Neural cell (in vitro differentiated cells): ENCODE measurements around the gene IGF1R. TPM values are rescaled to one million over a fixed set of nuclear protein-coding genes. Genes with fewer than 3 reads are reported as not detected.

Experiments
- H2AFZ ChIP-seq: fragments of 200-600, 300-800 bp; sonication (generic), shearing (Covaris generic); 2 replicates; pipeline ENCODE4 v1.6.0; 2014; ENCODE audit warnings: low read depth, mild to moderate bottlenecking, antibody characterized with exemption, low read length, moderate library complexity
- H3F3A ChIP-seq: fragments of 200-600 bp; shearing (Covaris generic); 2 replicates; pipeline ENCODE4 v1.6.1; 2016; ENCODE audit warnings: mild to moderate bottlenecking, moderate library complexity, mixed read lengths, antibody characterized with exemption, low read length; ENCODE audit not compliant: insufficient read depth, poor library complexity, severe bottlenecking
- H3K27ac ChIP-seq: fragments of 200-600, 300-800 bp; sonication (generic), shearing (Covaris generic); 2 replicates; pipeline ENCODE4 v1.5.1; 2014; ENCODE audit warnings: mild to moderate bottlenecking, low read length, moderate library complexity
- H3K27me3 ChIP-seq: fragments of 300-800, 200-600 bp; sonication (generic), shearing (Covaris generic); 2 replicates; pipeline ENCODE4 v1.6.0; 2014; ENCODE audit warnings: mild to moderate bottlenecking, low read depth, low read length, moderate library complexity; ENCODE audit not compliant: insufficient read depth
- H3K36me3 ChIP-seq: fragments of 300-800, 200-600 bp; sonication (generic), shearing (Covaris generic); 2 replicates; pipeline ENCODE4 v1.5.1; 2014; ENCODE audit warnings: mild to moderate bottlenecking, antibody characterized with exemption, low read length, moderate library complexity; ENCODE audit not compliant: insufficient read depth
- H3K4me2 ChIP-seq: fragments of 300-800, 200-600 bp; sonication (generic), shearing (Covaris generic); 2 replicates; pipeline ENCODE4 v1.6.0; 2014; ENCODE audit warnings: mild to moderate bottlenecking, low read length
- H3K4me3 ChIP-seq: fragments of 300-800, 200-600 bp; sonication (generic), shearing (Covaris generic); 2 replicates; pipeline ENCODE4 v1.5.1; 2014; ENCODE audit warnings: mild to moderate bottlenecking, low read length, moderate library complexity
- H3K79me2 ChIP-seq: fragments of 200-600 bp; shearing (Covaris generic); replicated peaks from 2 replicates; pipeline ENCODE4 v1.6.0; 2014; ENCODE audit warnings: mild to moderate bottlenecking, low read length, moderate library complexity; ENCODE audit not compliant: insufficient read depth
- H3K9ac ChIP-seq: fragments of 300-800, 200-600 bp; sonication (generic), shearing (Covaris generic); 2 replicates; pipeline ENCODE4 v1.6.1; 2016; ENCODE audit warnings: mild to moderate bottlenecking, low read length, mixed read lengths
- H3K9me2 ChIP-seq: fragments of 200-600 bp; shearing (Covaris generic); 2 replicates; pipeline ENCODE4 v1.6.1; 2016; ENCODE audit warnings: mild to moderate bottlenecking, low read length, mixed read lengths; ENCODE audit not compliant: insufficient read depth
- H3K9me3 ChIP-seq: fragments of 200-600, 300-800 bp; sonication (generic), shearing (Covaris generic); 2 replicates; pipeline ENCODE4 v1.6.1; 2016; ENCODE audit warnings: mild to moderate bottlenecking, mixed run types, low read length, moderate library complexity, mixed read lengths
- H4K20me1 ChIP-seq: fragments of 200-600 bp; shearing (Covaris generic); 2 replicates; pipeline ENCODE4 v1.6.1; 2016; ENCODE audit warnings: mild to moderate bottlenecking, mixed run types; ENCODE audit not compliant: insufficient read depth
- EP300 ChIP-seq: fragments of 450-650 bp; conservative IDR thresholded peaks from 2 replicates; pipeline ENCODE4 v1.6.1; 2014; ENCODE audit warnings: antibody characterized with exemption, mild to moderate bottlenecking, moderate library complexity; ENCODE audit not compliant: poor library complexity, severe bottlenecking
- EZH2 ChIP-seq: fragments of 200-600, 300-800 bp; shearing (Covaris generic), sonication (generic); IDR thresholded peaks from 2 replicates; pipeline ENCODE4 v1.6.1; 2014; ENCODE audit warnings: antibody characterized with exemption, low read length, borderline replicate concordance, mild to moderate bottlenecking; ENCODE audit not compliant: insufficient read depth, poor library complexity, severe bottlenecking
- MXI1 ChIP-seq: fragments of 450-650 bp; conservative IDR thresholded peaks from 2 replicates; pipeline ENCODE4 v1.6.1; 2014; ENCODE audit warnings: antibody characterized with exemption, mild to moderate bottlenecking; ENCODE audit not compliant: poor library complexity, severe bottlenecking
- POLR2AphosphoS5 ChIP-seq: IDR thresholded peaks from 2 replicates; pipeline ENCODE4 v1.6.1; 2012
- RAD21 ChIP-seq: fragments of 450-650 bp; conservative IDR thresholded peaks from 2 replicates; pipeline ENCODE4 v1.6.1; 2014; ENCODE audit warnings: antibody characterized with exemption, mild to moderate bottlenecking, moderate library complexity
- REST ChIP-seq: IDR thresholded peaks from 2 replicates; pipeline ENCODE4 v1.6.1; 2012; ENCODE audit warnings: borderline replicate concordance
- SMC3 ChIP-seq: fragments of 450-650 bp; conservative IDR thresholded peaks from 2 replicates; pipeline ENCODE4 v1.6.1; 2014; ENCODE audit warnings: antibody characterized with exemption, mild to moderate bottlenecking, moderate library complexity; ENCODE audit not compliant: poor library complexity
- TAF1 ChIP-seq: IDR thresholded peaks from 2 replicates; pipeline ENCODE4 v1.6.1; 2012; ENCODE audit warnings: low read depth
- polyA plus RNA-seq: library from polyadenylated mRNA; depleted of rRNA; stranded (reverse); fragments of >200 nt; gene quantifications from 2 replicates; pipeline ENCODE4 v1.2.3, GENCODE V29; 2014
- TF ChIP-seq, protein P1 (sequence below): fragments of 450-650 bp; IDR thresholded peaks from 2 replicates; pipeline ENCODE4 v1.5.1; 2014; ENCODE audit warnings: antibody characterized with exemption, mild to moderate bottlenecking, moderate library complexity; ENCODE audit not compliant: poor library complexity, severe bottlenecking

The IGF1R gene
- polyA plus RNA-seq, 1 donor from 2014 or later: 10.9 TPM

DNA sequence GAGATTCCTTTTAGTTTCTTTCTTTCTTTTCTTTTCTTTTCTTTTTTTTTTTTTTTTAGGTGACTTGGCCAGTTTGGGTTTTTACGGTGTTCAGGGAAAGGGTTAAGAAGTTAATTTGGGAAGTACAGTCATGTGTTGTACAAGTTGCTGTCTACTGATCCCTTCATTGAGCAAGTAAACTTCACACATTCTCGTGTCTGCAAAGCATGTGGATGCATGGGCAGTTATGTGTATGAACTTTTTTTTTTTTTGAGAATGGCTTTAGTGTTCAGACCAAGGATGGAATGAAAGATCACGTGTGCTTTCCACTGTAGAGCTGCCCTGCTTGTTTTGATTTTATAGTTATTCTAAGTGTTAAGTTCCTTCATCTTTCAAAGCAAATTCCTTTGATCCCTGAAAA, 227.0 kb downstream of the IGF1R start:
- Histone ChIP-seq H3F3A (no peaks in the 10 kb centered on the region), H3K4me2 (no peak overlapping the region), H4K20me1 (no peaks in the 10 kb centered on the region), H3K27me3 (no peaks in the 10 kb centered on the region), H3K4me3 (no peak overlapping the region), H2AFZ (no peak overlapping the region), H3K9ac (no peak overlapping the region), H3K9me3 (no peaks in the 10 kb centered on the region), H3K36me3 (no peaks in the 10 kb centered on the region), H3K79me2 (peaks cover 23% of the 10 kb centered on the region), H3K9me2 (no peaks in the 10 kb centered on the region), H3K27ac (no peak overlapping the region)
- TF ChIP-seq MXI1: no peak

GRCh38 chr15:98876451-98877369, 228.4 kb downstream of the IGF1R start:
- H3F3A ChIP-seq: no peaks in the 10 kb centered on the region
- no peaks in the 10 kb centered on the region for H3K9me2 ChIP-seq
- no peaks in the 10 kb centered on the region for H3K36me3 ChIP-seq
- no peak overlapping the region for H3K9ac ChIP-seq
- no peaks in the 10 kb centered on the region for H4K20me1 ChIP-seq
- no peak overlapping the region for H3K4me2 ChIP-seq
- no peaks in the 10 kb centered on the region for H3K27me3 ChIP-seq
- no peak overlapping the region for H3K27ac ChIP-seq
- peaks cover 24% of the 10 kb centered on the region for H3K79me2 ChIP-seq
- TF ChIP-seq EP300: no peak
- no peak for TF ChIP-seq TAF1
- no peak for TF ChIP-seq SMC3
- TF ChIP-seq POLR2AphosphoS5: no peak
- TF ChIP-seq, protein P1, sequence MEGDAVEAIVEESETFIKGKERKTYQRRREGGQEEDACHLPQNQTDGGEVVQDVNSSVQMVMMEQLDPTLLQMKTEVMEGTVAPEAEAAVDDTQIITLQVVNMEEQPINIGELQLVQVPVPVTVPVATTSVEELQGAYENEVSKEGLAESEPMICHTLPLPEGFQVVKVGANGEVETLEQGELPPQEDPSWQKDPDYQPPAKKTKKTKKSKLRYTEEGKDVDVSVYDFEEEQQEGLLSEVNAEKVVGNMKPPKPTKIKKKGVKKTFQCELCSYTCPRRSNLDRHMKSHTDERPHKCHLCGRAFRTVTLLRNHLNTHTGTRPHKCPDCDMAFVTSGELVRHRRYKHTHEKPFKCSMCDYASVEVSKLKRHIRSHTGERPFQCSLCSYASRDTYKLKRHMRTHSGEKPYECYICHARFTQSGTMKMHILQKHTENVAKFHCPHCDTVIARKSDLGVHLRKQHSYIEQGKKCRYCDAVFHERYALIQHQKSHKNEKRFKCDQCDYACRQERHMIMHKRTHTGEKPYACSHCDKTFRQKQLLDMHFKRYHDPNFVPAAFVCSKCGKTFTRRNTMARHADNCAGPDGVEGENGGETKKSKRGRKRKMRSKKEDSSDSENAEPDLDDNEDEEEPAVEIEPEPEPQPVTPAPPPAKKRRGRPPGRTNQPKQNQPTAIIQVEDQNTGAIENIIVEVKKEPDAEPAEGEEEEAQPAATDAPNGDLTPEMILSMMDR: no peak
- no peak for TF ChIP-seq RAD21
- TF ChIP-seq MXI1: no peak
- H3K9me3 ChIP-seq: no peaks in the 10 kb centered on the region
- no peak overlapping the region for H2AFZ ChIP-seq
- no peak overlapping the region for H3K4me3 ChIP-seq

DNA sequence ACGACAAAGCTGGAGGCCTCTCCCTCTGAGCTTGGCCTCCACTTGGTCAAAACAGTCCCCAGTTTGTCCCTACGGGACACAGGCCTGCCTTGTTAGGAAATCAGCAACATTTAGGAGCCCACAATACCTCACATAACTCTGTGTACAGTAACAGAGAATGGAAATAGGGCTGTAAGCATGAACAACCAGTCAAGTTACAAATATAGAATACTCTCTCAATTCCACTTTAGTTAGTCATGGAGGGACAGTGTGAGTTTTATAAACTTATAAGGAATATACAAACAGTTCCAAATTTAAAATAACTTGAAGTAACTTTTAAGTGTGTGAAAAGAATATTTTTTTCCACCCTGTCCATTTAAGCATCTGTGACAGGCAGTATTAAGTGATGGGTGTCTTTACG, 229.8 kb downstream of the IGF1R start:
- Histone ChIP-seq H4K20me1 (no peaks in the 10 kb centered on the region), H3F3A (no peaks in the 10 kb centered on the region), H3K4me2 (no peak overlapping the region), H3K9me3 (no peaks in the 10 kb centered on the region), H3K36me3 (no peaks in the 10 kb centered on the region), H3K27ac (no peak overlapping the region), H3K27me3 (no peaks in the 10 kb centered on the region), H3K4me3 (no peak overlapping the region), H3K79me2 (peaks cover 31% of the 10 kb centered on the region), H2AFZ (no peak overlapping the region), H3K9ac (no peak overlapping the region), H3K9me2 (no peaks in the 10 kb centered on the region)
- TF ChIP-seq TAF1 (no peak), EZH2 (no peak), POLR2AphosphoS5 (no peak), SMC3 (no peak), EP300 (no peak), MXI1 (no peak), REST (no peak), RAD21 (no peak)
- TF ChIP-seq, protein P1: no peak
